Measurements from ENCODE around the gene C2orf81.

C2orf81 gene

GRCh38 chr2:74373985-74374384 is 47.4 kb downstream of the C2orf81 start:
- Histone ChIP-seq H2AFZ (ENCODE audit: low read depth, low read length) (no peak overlapping the region), H3K27me3 (ENCODE audit: insufficient read depth, low read length, poor library complexity) (no peaks in the 10 kb centered on the region), H3K4me3 (ENCODE audit: low read depth in 1 of 2, low read length in 2 of 2) (no peak overlapping the region), H3K9ac (ENCODE audit: low read depth, low read length) (no peak overlapping the region), H3K79me2 (ENCODE audit: insufficient read depth, low read length) (peaks cover 9% of the 10 kb centered on the region; the same call in 1 of the 2 replicates), H3K36me3 (ENCODE audit: insufficient read depth, low read length) (peaks cover 63% of the 10 kb centered on the region), H3K27ac (ENCODE audit: low read length) (no peak overlapping the region), H3K9me3 (ENCODE audit: insufficient read depth, low read length, severe bottlenecking) (no peaks in the 10 kb centered on the region), H4K20me1 (ENCODE audit: insufficient read depth, low read length) (peaks cover 25% of the 10 kb centered on the region), H3K4me2 (ENCODE audit: insufficient read depth, low read length) (no peak overlapping the region), H3K4me1 (ENCODE audit: insufficient read depth, low read length) (no peaks in the 10 kb centered on the region)
- TF ChIP-seq, protein P1, sequence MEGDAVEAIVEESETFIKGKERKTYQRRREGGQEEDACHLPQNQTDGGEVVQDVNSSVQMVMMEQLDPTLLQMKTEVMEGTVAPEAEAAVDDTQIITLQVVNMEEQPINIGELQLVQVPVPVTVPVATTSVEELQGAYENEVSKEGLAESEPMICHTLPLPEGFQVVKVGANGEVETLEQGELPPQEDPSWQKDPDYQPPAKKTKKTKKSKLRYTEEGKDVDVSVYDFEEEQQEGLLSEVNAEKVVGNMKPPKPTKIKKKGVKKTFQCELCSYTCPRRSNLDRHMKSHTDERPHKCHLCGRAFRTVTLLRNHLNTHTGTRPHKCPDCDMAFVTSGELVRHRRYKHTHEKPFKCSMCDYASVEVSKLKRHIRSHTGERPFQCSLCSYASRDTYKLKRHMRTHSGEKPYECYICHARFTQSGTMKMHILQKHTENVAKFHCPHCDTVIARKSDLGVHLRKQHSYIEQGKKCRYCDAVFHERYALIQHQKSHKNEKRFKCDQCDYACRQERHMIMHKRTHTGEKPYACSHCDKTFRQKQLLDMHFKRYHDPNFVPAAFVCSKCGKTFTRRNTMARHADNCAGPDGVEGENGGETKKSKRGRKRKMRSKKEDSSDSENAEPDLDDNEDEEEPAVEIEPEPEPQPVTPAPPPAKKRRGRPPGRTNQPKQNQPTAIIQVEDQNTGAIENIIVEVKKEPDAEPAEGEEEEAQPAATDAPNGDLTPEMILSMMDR (IDR thresholded peaks at IDR 0.05; ENCODE audit: borderline replicate concordance, extremely low read depth, low read length, poor library complexity, severe bottlenecking): no peak
- TF ChIP-seq EZH2 (IDR thresholded peaks at IDR 0.05; ENCODE audit: borderline replicate concordance, low read depth, low read length, severe bottlenecking): no peak
- DNase-seq (no peak), ATAC-seq (ENCODE audit: insufficient read depth, low read depth) (no peak)

- no peak for TF ChIP-seq EZH2 (IDR thresholded peaks at IDR 0.05; ENCODE audit: borderline replicate concordance, low read depth, low read length, severe bottlenecking)
- TF ChIP-seq, protein P1 (IDR thresholded peaks at IDR 0.05; ENCODE audit: borderline replicate concordance, extremely low read depth, low read length, poor library complexity, severe bottlenecking): no peak
- Histone ChIP-seq H2AFZ (ENCODE audit: low read depth, low read length) (no peak overlapping the region), H3K79me2 (ENCODE audit: insufficient read depth, low read length) (peaks cover 7% of the 10 kb centered on the region; the same call in 1 of the 2 replicates), H3K4me2 (ENCODE audit: insufficient read depth, low read length) (no peak overlapping the region), H3K4me3 (ENCODE audit: low read depth in 1 of 2, low read length in 2 of 2) (no peak overlapping the region), H3K36me3 (ENCODE audit: insufficient read depth, low read length) (peaks cover 70% of the 10 kb centered on the region), H3K4me1 (ENCODE audit: insufficient read depth, low read length) (no peaks in the 10 kb centered on the region), H3K9ac (ENCODE audit: low read depth, low read length) (no peak overlapping the region), H4K20me1 (ENCODE audit: insufficient read depth, low read length) (peaks cover 19% of the 10 kb centered on the region), H3K27ac (ENCODE audit: low read length) (no peak overlapping the region), H3K27me3 (ENCODE audit: insufficient read depth, low read length, poor library complexity) (no peaks in the 10 kb centered on the region), H3K9me3 (ENCODE audit: insufficient read depth, low read length, severe bottlenecking) (no peaks in the 10 kb centered on the region)
- DNase-seq: no peak
- ATAC-seq (ENCODE audit: insufficient read depth, low read depth): no peak
Observed at GRCh38 chr2:74373221-74373676, 48.2 kb downstream of the C2orf81 start.

- ATAC-seq (ENCODE audit: insufficient read depth, low read depth) (no peak), DNase-seq (no peak)
- Histone ChIP-seq H3K27ac (ENCODE audit: low read length) (no peak overlapping the region), H4K20me1 (ENCODE audit: insufficient read depth, low read length) (peaks cover 15% of the 10 kb centered on the region), H2AFZ (ENCODE audit: low read depth, low read length) (no peak overlapping the region), H3K4me1 (ENCODE audit: insufficient read depth, low read length) (no peaks in the 10 kb centered on the region), H3K4me2 (ENCODE audit: insufficient read depth, low read length) (no peak overlapping the region), H3K36me3 (ENCODE audit: insufficient read depth, low read length) (peaks cover 70% of the 10 kb centered on the region), H3K79me2 (ENCODE audit: insufficient read depth, low read length) (peaks cover 5% of the 10 kb centered on the region; the same call in 1 of the 2 replicates), H3K27me3 (ENCODE audit: insufficient read depth, low read length, poor library complexity) (no peaks in the 10 kb centered on the region), H3K9me3 (ENCODE audit: insufficient read depth, low read length, severe bottlenecking) (no peaks in the 10 kb centered on the region), H3K4me3 (ENCODE audit: low read depth in 1 of 2, low read length in 2 of 2) (no peak overlapping the region), H3K9ac (ENCODE audit: low read depth, low read length) (no peak overlapping the region)
- TF ChIP-seq EZH2 (IDR thresholded peaks at IDR 0.05; ENCODE audit: borderline replicate concordance, low read depth, low read length, severe bottlenecking): no peak
- TF ChIP-seq, protein P1 (IDR thresholded peaks at IDR 0.05; ENCODE audit: borderline replicate concordance, extremely low read depth, low read length, poor library complexity, severe bottlenecking): no peak
Observed at GRCh38 chr2:74372674-74373073, 48.7 kb downstream of the C2orf81 start.
